Gastrocnemius medialis (tissue), 4 donors: ENCODE results near the gene ADGRG1.

Experiments used
- CTCF ChIP-seq, 5 experiments: fragments of 450-650 bp in 3 of 5; fragments of 200-600 bp in 2 of 5; sonication (generic) in 2 of 5; IDR thresholded peaks in 4 of 5; conservative IDR thresholded peaks in 1 of 5; 1 replicate in 4 of 5; 2 replicates in 1 of 5; pipeline ENCODE4 v1.5.1; 2016 to 2019; ENCODE audit warnings: antibody characterized with exemption in 5 of 5, mild to moderate bottlenecking in 3 of 5, moderate library complexity in 3 of 5
- POLR2A ChIP-seq, 2 donors: fragments of 450-650 bp; IDR thresholded peaks; one replicate each; pipeline ENCODE4 v1.6.1; 2017; ENCODE audit warnings: antibody characterized with exemption in 2 of 2, mild to moderate bottlenecking in 2 of 2, moderate library complexity in 2 of 2

- no peak for TF ChIP-seq CTCF (IDR thresholded peaks at IDR 0.05 in 4 of 5, conservative IDR thresholded peaks at IDR 0.05 in 1 of 5)
- no peak for TF ChIP-seq POLR2A (IDR thresholded peaks at IDR 0.05)
Measured at GRCh38 chr16:57647136-57647875, 18.9 kb downstream of the ADGRG1 start.
